HG03571 (cell line): ENCODE measurements around the gene LPCAT2.
A peak's percentile ranks its signal among the peaks of the same experiment; 100 is the strongest.

Experiments used
- ATAC-seq: cut with Tn5 transposase; IDR thresholded peaks from one replicate; pipeline ENCODE4 v1.9.1; 2021; ENCODE audit not compliant: unreplicated experiment

Gene LPCAT2

DNA sequence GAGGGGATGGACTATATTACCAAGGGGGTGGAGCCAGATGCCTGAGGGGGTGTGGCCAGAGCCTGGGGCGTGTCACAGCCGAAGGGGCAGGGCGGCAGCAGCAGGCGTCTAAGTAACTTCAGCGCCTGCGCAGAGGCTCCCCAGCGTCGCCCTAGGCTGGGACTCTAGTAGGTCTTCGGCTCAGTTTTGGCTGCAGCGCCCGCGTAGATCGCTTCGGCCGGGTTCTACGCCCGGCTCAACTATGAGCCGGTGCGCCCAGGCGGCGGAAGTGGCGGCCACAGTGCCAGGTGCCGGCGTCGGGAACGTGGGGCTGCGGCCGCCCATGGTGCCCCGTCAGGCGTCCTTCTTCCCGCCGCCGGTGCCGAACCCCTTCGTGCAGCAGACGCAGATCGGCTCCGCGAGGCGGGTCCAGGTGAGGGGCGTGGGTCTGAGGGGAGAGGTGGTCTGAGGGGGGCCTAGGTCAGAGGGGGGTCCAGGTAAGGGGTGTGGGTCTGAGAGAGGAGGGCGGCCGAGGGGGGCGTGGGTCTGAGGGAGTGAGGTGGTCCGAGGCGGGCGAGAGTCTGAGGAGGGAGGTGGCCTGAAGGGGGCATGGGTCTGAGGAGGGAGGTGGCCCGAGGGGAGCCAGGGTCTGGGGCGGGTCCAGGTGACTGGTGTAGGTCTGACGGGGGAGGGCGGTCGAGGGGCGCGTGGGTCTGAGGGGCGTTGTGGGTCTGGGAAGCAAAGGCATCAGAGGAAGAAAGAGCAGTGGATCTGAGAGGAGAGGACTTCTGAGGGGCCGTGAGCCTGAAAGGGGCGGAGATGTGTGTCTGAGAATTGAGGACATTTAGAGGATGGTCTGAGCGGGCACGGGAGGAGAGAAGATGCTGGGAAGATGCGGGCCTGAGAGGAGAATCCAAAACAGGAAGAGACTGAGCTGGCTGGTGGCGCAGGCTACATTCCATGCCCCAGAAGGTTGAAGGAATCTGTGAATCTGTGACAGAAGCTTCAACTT is at the start of gene LPCAT2:
TSS of gene LPCAT2 (plus strand) at position 132 of the 991 bp plus-strand sequence. CDS start at position 242, 110 bp downstream.
- no peak for ATAC-seq

DNA sequence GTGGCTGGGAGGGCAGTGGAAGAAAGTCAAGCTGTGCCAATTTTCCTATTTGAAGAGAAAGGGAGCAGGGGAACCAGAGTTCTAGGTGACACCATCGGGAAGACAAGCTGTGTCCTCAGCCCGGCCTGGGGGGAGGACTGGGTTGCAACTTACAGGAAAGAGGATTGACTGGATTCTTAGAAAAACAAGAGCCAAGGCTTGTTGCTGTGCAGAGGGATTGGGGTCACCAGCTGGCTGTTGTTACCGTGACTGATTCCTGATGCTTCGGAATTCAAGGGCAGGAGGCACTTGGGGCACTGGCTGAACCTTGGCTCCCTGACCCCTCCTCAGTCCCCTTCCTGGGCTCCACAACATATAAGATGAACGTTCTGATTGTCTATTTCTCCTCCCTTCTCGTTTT is 46.6 kb upstream of the LPCAT2 start:
- no peak for ATAC-seq

DNA sequence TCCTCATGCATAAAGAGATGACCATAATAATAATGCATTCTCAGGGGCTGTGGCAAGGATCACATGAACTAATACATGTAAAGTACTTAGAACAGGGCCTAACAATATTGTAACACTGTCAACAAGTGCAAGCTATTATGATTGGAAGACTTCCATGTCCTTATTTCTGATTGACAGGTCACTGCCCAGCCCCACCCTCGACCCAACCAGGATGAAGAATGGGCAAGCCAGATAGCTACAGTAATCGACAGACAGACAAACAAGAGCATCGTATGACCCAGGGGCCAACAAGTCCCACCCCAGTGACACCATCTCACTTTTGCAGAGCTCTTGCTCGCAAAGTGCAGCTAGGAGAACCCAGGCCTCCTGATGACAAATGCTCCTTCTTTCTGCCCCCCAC is 44.5 kb upstream of the LPCAT2 start:
- no peak for ATAC-seq

- peak; percentile 95 for ATAC-seq
Observed at GRCh38 chr16:55465077-55465896, 43.6 kb upstream of the LPCAT2 start.

DNA sequence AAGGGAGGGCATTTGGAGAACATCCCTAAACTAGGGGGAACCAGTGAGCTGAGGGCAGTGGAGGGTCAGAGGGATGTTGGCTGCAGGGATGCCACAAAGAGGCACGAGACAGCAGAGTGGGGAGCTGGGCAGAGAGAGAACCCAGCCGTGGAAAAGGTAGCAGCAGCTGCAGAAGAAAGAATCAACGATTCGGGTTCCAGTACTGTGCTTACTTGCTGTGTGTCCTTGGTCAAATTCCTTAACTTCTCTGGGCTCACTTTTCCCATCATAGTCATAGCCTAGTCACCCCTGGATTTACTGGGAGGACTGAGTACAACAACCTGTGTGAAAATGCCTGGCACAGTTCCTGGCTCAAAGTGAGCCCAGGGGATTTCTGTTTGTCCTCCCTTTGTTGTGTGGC is 42.7 kb upstream of the LPCAT2 start:
- ATAC-seq = no peak

DNA sequence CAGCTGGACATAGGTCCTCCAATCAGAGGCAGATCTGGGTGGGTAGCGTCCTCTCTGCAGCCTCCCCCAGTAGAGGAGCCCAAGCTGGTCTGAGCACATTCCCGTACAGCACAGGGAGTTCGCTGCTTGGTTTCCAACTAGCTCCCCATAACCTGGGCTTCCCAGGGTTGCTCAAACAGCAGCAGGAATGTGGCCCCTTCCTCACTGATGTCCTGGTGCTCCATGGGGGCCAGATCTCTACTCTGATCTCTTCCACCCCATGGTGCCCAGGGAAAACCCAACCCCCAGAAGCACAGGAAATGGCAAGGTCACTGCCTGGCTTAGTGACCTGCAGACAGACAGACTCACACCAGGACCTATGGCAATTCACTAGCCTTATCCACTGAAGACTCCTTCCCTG is 41.0 kb upstream of the LPCAT2 start:
- no peak for ATAC-seq

DNA sequence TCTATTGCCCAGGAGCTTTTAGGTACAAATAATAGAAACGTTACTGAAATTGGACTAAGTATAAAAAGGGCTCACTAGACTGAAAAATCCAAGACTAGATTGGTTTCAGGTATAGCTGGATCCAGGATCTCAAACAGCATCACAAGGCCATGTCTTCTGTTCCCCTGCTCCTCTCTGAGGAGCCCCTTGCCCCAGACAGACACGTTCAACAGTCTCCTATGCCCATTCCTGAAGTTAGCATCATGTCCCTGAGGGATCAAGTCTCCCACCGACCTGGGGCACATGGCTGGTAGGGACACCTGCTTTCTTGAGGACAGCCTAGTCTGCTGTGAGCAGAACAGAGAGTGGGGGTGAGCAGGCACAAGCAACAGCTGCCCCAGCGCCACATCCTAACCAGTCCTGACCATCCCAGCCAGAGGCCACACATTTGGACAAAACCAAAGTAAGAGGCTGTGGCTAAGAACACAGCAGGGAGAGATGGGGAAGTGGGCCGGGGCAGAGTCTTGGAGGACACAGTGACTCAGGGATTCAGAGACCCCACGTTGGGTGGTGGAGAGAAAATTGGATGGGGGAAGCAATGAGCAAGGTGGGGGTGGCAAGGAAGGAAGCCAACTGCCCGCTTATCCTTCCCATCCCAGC is 40.4 kb upstream of the LPCAT2 start:
- ATAC-seq = no peak

GRCh38 chr16:55469821-55470532 is 38.9 kb upstream of the LPCAT2 start:
- no peak for ATAC-seq

DNA sequence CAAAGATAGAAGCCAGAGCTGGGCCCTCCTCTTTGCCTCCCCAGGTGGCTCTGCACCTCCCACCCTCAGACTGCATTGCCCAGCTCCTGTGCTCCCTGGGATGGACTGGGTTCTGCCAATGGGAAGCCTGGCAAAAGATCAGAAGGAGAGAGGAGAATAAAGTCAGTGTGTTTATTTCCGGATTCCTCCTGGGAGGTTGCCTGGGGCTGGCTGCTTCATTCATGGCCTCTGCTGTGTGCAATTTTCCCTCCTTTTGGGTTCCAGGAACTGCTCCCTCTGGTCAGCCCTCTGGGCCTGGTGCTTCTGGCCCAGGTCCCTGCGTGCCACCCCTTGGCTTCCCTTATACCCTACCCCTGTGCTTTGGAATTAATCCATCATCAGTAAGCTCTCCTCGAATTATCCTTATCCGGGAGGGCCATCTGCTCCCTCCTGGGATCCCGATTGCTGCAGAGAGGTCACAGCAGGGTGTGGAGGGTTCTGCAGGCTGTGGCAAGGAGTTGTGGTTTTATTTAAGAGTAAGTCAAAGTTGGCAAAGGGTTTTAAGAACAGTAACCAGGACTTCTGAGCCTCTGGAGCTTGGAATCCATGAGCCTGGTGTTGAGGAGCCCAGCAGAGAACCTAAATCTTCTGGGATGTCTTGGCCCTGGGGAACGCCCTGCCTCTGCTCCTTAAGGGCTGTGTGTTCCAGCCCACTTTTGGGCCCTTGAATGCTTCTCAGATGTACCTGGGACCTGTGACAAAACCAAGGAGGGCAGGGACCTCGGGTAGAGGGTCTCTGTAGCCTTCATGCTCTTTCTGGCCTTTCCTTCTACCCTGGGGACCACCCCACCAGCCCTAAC is 38.1 kb upstream of the LPCAT2 start:
- no peak for ATAC-seq

- ATAC-seq = no peak
Observed at GRCh38 chr16:55471448-55472097, 37.3 kb upstream of the LPCAT2 start.

DNA sequence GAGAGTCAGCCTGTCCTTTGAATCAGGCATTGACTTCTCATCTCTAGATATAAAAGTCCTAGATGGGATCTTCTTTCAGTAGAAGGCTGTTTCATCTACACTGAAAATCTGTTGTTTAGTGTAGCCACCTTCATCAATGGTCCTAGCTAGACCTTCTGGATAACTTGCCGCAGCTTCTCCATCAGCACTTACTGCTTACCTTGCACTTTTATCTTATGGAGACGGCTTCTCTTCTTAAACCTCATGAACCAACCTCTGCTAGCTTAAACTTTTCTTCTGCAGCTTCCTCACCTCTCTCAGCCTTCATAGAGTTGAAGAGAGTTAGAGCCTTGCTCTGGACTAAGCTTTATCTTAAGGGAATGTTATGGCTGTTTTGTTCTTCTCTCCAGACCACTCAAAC is 35.3 kb upstream of the LPCAT2 start:
- ATAC-seq = no peak

- ATAC-seq = no peak
Observed at GRCh38 chr16:55474821-55475220, 34.1 kb upstream of the LPCAT2 start.

DNA sequence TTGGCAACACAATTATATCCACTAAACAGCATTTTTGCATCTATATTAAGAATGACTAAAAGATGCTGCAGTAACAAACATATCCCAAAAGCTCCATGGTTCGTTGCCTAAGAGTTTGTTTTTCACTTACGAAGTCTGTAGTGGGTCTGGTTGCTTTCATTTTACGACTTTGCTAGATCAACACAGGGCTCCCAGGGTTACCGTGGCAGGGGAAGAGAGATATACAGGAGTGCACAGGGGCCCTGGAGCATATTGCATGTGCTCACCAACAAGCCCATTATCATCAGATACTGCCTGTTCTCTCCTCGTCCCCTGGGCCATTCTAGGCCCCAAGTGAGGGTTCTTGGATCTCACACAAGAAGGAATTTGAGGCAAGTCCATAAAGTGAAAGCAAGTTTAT is 33.0 kb upstream of the LPCAT2 start:
- no peak for ATAC-seq

- ATAC-seq = no peak
Observed at GRCh38 chr16:55476625-55477533, 32.0 kb upstream of the LPCAT2 start.

DNA sequence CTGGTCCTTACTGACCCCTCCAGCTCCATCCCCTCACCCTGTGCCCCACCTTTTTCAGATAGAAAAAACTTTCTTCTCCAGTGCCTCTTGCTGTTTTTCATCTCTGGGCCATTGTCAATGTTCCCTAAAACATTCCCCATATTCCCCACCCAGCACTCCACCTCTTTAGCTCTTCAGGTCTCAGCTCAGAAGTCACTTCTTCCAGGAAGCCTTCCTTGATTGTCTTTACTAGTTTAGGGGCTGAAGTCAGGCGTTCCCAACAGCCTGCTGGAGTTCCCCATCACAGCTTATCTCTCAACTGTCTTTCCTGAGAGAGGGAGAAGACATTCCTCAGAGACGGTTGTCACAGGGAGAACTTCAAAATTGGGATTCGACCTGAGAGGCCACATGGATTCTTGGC is 31.1 kb upstream of the LPCAT2 start:
- ATAC-seq = no peak

- ATAC-seq = no peak
Observed at GRCh38 chr16:55478827-55479429, 29.9 kb upstream of the LPCAT2 start, which contains the start of gene MMP2. Gene MMP2 (plus strand): TSS chr16:55479198. CDS start chr16:55479480, 282 bp downstream.

DNA sequence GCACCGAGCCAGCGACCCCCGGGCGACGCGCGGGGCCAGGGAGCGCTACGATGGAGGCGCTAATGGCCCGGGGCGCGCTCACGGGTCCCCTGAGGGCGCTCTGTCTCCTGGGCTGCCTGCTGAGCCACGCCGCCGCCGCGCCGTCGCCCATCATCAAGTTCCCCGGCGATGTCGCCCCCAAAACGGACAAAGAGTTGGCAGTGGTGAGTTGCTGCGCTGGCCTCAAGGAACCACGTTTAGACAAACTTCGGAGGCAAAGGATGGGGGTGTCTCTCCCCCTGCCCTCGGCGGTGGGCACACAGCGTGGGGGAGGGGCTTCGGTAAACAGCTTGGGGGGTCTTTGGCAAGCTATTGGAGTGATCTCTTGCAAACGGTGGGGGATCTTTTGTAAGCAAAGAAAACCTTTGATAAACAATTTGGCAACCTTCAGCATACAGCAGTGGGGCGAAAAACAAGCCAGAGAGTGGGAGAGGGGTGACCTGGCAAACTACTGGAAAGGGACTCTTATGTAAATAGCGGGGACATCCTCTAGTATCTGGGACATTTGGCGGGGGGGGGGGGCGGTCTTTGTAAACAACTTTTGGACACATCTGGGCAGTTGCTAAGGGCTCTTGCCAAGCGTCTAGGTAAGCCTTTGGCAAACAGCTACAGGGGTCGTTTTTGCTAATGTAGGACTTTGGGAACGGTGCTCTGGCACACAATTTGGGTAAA is 29.3 kb upstream of the LPCAT2 start:
- ATAC-seq = no peak
